Measurements from ENCODE around the gene NEUROG2. TPM values are rescaled to one million over a fixed set of nuclear protein-coding genes. Genes with fewer than 3 reads are reported as not detected.
"Not testable (repeated sequence)": the region's sequence is repeated elsewhere in the genome, so short reads cannot be mapped to it uniquely, and the experiment has no call there.

NEUROG2 gene
- polyA plus RNA-seq, 1 experiment, result not detected

DNA sequence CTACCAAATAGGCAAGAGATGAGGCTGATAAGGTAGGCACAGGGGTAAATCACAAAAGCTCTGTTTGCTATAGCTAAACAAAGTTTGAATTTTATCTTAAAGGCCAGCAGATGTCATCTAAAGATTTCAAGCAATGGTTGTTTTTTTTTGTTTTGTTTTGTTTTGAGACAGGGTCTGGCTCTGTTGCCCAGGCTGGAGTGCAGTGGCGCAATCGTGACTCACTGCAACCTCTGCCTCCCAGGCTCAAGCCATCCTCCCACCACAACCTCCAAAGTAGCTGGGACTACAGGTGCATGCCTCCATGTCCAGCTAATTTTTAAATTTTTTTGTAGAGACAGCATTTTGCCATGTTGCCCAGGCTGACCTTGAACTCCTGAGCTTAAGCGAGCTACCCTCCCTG lies 43.1 kb upstream of the NEUROG2 start:
- DNase-seq (ENCODE audit: low read depth), result no peak
- H3K4me3 ChIP-seq (ENCODE audit: low read depth, low read length), result no peak overlapping the region
- TF ChIP-seq, protein P1, sequence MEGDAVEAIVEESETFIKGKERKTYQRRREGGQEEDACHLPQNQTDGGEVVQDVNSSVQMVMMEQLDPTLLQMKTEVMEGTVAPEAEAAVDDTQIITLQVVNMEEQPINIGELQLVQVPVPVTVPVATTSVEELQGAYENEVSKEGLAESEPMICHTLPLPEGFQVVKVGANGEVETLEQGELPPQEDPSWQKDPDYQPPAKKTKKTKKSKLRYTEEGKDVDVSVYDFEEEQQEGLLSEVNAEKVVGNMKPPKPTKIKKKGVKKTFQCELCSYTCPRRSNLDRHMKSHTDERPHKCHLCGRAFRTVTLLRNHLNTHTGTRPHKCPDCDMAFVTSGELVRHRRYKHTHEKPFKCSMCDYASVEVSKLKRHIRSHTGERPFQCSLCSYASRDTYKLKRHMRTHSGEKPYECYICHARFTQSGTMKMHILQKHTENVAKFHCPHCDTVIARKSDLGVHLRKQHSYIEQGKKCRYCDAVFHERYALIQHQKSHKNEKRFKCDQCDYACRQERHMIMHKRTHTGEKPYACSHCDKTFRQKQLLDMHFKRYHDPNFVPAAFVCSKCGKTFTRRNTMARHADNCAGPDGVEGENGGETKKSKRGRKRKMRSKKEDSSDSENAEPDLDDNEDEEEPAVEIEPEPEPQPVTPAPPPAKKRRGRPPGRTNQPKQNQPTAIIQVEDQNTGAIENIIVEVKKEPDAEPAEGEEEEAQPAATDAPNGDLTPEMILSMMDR (IDR thresholded peaks at IDR 0.05; ENCODE audit: insufficient read depth, low read depth, low read length), result no peak
- no peaks in the 10 kb centered on the region for H3K27me3 ChIP-seq (ENCODE audit: control insufficient read depth, insufficient read depth, low read length)
- H3K36me3 ChIP-seq (ENCODE audit: control insufficient read depth, insufficient read depth, low read length), result no peaks in the 10 kb centered on the region
- CTCF ChIA-PET, result no interaction called here
- POLR2A ChIA-PET, result no interaction called here

- ChIA-PET CTCF (no interaction called here), POLR2A (no interaction called here)
- Histone ChIP-seq H3K27me3 (ENCODE audit: control insufficient read depth, insufficient read depth, low read length) (no peaks in the 10 kb centered on the region), H3K4me3 (ENCODE audit: low read depth, low read length) (no peak overlapping the region), H3K36me3 (ENCODE audit: control insufficient read depth, insufficient read depth, low read length) (no peaks in the 10 kb centered on the region)
- DNase-seq (ENCODE audit: low read depth), result no peak
- TF ChIP-seq, protein P1 (IDR thresholded peaks at IDR 0.05; ENCODE audit: insufficient read depth, low read depth, low read length), result no peak
Observed at GRCh38 chr4:112557676-112558411, 41.9 kb upstream of the NEUROG2 start.

DNA sequence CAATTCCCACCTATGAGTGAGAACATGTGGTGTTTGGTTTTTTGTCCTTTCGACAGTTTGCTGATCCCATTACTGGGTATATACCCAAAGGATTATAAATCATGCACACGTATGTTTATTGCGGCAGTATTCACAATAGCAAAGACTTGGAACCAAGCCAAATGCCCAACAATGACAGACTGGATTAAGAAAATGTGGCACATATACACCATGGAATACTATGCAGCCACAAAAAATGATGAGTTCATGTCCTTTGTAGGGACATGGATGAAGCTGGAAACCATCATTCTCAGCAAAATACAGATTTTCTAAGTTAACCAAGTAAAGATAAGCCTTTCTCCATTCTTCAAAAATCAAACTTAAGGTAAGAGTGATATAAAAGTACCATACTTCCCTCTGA lies 38.3 kb upstream of the NEUROG2 start:
- H3K4me3 ChIP-seq (ENCODE audit: low read depth, low read length); POLR2A ChIA-PET; DNase-seq (ENCODE audit: low read depth); H3K27me3 ChIP-seq (ENCODE audit: control insufficient read depth, insufficient read depth, low read length); H3K36me3 ChIP-seq (ENCODE audit: control insufficient read depth, insufficient read depth, low read length): not testable (repeated sequence)
- CTCF ChIA-PET, result interaction anchor here (1.5 kb wide), 1 partner anchor 227 kb away, joined by 3 read pairs; no protein-coding TSS in a partner anchor

DNA sequence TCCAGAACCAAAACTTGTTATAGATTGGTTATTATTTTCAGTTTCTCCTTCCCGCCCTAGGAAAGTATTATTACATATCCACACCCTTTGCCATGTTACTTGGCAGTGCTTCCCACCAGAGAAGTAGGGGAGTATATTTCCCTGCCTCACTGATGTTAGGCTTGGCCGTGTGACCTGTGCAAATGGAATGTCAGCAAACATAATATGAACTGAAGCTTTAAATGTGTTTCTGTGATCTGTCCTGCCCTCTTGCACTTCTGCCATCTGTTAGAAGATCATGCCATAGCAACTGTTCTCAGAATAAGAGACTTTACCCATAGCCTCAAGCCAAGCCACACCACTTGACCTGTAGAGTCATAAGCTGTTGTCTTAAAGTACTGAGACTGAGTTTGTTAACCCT lies 36.7 kb upstream of the NEUROG2 start:
- no peak for DNase-seq (ENCODE audit: low read depth)
- ChIA-PET POLR2A (no interaction called here), CTCF (interaction anchor here (0.7 to 1.5 kb wide), 5 partner anchors 12 to 225 kb away, joined by 3 read pairs; no protein-coding TSS in a partner anchor)
- TF ChIP-seq, protein P1 (IDR thresholded peaks at IDR 0.05; ENCODE audit: insufficient read depth, low read depth, low read length), result no peak
- H3K27me3 ChIP-seq (ENCODE audit: control insufficient read depth, insufficient read depth, low read length), result no peaks in the 10 kb centered on the region
- no peak overlapping the region for H3K4me3 ChIP-seq (ENCODE audit: low read depth, low read length)
- H3K36me3 ChIP-seq (ENCODE audit: control insufficient read depth, insufficient read depth, low read length), result no peaks in the 10 kb centered on the region

DNA sequence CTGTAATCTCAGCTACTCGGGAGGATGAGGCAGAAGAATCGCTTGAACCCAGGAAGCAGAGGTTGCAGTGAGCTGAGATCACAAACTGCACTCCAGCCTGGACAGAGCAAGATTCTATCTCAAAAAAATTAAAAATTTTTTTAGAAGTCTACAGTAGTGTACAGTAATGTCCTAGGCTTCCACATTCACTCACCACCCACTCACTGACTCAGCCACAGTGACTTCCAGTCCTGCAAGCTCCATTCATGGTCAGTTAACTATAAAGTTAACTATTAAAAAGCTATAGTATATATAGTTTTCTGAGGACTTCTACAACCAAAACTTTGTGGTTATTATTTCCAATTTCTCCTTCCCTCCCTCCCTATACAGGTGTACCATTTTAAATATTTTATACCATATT lies 34.7 kb upstream of the NEUROG2 start:
- ChIA-PET POLR2A (no interaction called here), CTCF (interaction anchor here (0.9 to 1.2 kb wide), 2 partner anchors 33 to 224 kb away, joined by 3 to 4 read pairs; no protein-coding TSS in a partner anchor)
- TF ChIP-seq, protein P1 (IDR thresholded peaks at IDR 0.05; ENCODE audit: insufficient read depth, low read depth, low read length), result no peak
- no peak overlapping the region for H3K4me3 ChIP-seq (ENCODE audit: low read depth, low read length)
- H3K36me3 ChIP-seq (ENCODE audit: control insufficient read depth, insufficient read depth, low read length), result no peaks in the 10 kb centered on the region
- peak; percentile 19 for DNase-seq (ENCODE audit: low read depth)
- no peaks in the 10 kb centered on the region for H3K27me3 ChIP-seq (ENCODE audit: control insufficient read depth, insufficient read depth, low read length)

GRCh38 chr4:112546476-112546875 lies 30.5 kb upstream of the NEUROG2 start:
- ChIA-PET POLR2A (no interaction called here), CTCF (no interaction called here)
- DNase-seq (ENCODE audit: low read depth), result no peak
- H3K4me3 ChIP-seq (ENCODE audit: low read depth, low read length), result no peak overlapping the region
- no peaks in the 10 kb centered on the region for H3K36me3 ChIP-seq (ENCODE audit: control insufficient read depth, insufficient read depth, low read length)
- H3K27me3 ChIP-seq (ENCODE audit: control insufficient read depth, insufficient read depth, low read length), result no peaks in the 10 kb centered on the region
- TF ChIP-seq, protein P1 (IDR thresholded peaks at IDR 0.05; ENCODE audit: insufficient read depth, low read depth, low read length), result no peak

All from BJ (cell line).